Stimulated activated CD8-positive, alpha-beta memory T cell treated with anti-CD3 and anti-CD28 coated beads, Interleukin-4, amount 100 ng/mL, for 24 hours (primary cell): ENCODE measurements around the gene VPS33B.
"Not testable (repeated sequence)": the region's sequence is repeated elsewhere in the genome, so short reads cannot be mapped to it uniquely, and the experiment has no call there.

Experiments
- DNase-seq: peaks from one replicate; pipeline ENCODE4 v3.0.0-alpha.2; 2020; ENCODE audit warnings: low read depth

Gene VPS33B

GRCh38 chr15:91022075-91022831 is at the start of gene VPS33B:
TSS of gene VPS33B (minus strand) at chr15:91022594. CDS start at chr15:91022249, 345 bp downstream.
- peak; percentile 65 for DNase-seq

- DNase-seq: no peak
These were observed 49.8 kb upstream of the VPS33B start for GRCh38 chr15:91072161-91072560.

GRCh38 chr15:91070872-91071271 is 48.5 kb upstream of the VPS33B start:
- DNase-seq: no peak

- DNase-seq: no peak
These were observed 46.6 kb upstream of the VPS33B start for GRCh38 chr15:91068966-91069365.

GRCh38 chr15:91068436-91068835 is 46.0 kb upstream of the VPS33B start:
- no peak for DNase-seq

GRCh38 chr15:91067036-91067435 is 44.6 kb upstream of the VPS33B start:
- DNase-seq: no peak

GRCh38 chr15:91065505-91065904 is 43.1 kb upstream of the VPS33B start:
- DNase-seq: no peak

GRCh38 chr15:91061997-91062396 is 39.6 kb upstream of the VPS33B start:
- DNase-seq: no peak

- no peak for DNase-seq
These were observed 38.8 kb upstream of the VPS33B start for GRCh38 chr15:91061230-91061629.

GRCh38 chr15:91055548-91056331 is 33.3 kb upstream of the VPS33B start:
- DNase-seq: peak; percentile 6

- no peak for DNase-seq
These were observed 32.4 kb upstream of the VPS33B start for GRCh38 chr15:91054816-91055215.

GRCh38 chr15:91051248-91051647 is 28.9 kb upstream of the VPS33B start:
- DNase-seq: no peak

GRCh38 chr15:91050128-91050455 is 27.7 kb upstream of the VPS33B start:
- DNase-seq: no peak

- no peak for DNase-seq
These were observed 27.2 kb upstream of the VPS33B start for GRCh38 chr15:91049378-91050127.

GRCh38 chr15:91047545-91048199 is 25.3 kb upstream of the VPS33B start:
- DNase-seq: no peak

- DNase-seq: not testable (repeated sequence)
These were observed 23.7 kb upstream of the VPS33B start for GRCh38 chr15:91046056-91046455.

GRCh38 chr15:91045065-91045464 is 22.7 kb upstream of the VPS33B start:
- DNase-seq: no peak

GRCh38 chr15:91043202-91043874 is 20.9 kb upstream of the VPS33B start:
- no peak for DNase-seq

- DNase-seq: no peak
These were observed 18.5 kb upstream of the VPS33B start for GRCh38 chr15:91040856-91041255.

GRCh38 chr15:91039996-91040395 is 17.6 kb upstream of the VPS33B start:
- DNase-seq: no peak

GRCh38 chr15:91032919-91033803 is 10.8 kb upstream of the VPS33B start:
- peak; percentile 12 for DNase-seq
